8988T (cell line): ENCODE data around the gene ASB5.
A peak's percentile ranks its signal among the peaks of the same experiment; 100 is the strongest.

Experiments
- DNase-seq: peaks from one replicate; pipeline ENCODE4 v3.0.0; 2011

ASB5 gene

DNA sequence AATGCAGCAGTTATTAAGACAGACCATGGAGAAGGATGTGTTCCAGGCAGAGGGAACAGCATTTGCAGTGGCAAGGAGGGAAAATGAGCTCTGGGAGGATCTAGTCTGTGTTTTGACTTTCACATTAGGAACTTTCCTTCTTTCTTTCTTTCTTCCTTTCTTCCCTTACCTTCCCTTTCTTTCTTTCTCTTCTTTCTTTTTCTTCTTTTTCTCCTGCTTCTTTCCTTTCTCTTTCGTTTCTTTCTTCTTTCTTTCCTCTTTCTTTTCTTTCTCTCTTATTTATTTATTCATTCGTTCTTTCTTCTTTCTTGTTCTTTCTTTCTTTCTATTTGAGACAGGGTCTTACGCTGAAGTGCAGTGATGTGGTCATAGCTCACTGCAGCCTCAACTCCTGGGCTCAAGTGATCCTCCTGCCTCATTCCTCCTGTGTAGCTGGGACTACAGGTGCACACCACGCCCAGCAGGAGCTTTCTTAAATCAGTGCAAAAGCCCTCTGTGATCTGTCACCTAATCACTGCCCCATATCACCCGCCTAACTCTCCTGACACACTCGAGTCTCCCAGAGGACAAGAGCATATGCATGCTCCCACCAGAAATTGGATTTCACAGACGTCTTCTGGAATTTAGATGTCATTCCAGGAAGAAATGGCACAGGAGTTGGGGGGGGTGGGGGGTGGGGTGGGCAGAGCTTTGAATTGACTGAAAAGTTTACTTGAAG lies 58.3 kb downstream of the ASB5 start:
- no peak for DNase-seq

DNA sequence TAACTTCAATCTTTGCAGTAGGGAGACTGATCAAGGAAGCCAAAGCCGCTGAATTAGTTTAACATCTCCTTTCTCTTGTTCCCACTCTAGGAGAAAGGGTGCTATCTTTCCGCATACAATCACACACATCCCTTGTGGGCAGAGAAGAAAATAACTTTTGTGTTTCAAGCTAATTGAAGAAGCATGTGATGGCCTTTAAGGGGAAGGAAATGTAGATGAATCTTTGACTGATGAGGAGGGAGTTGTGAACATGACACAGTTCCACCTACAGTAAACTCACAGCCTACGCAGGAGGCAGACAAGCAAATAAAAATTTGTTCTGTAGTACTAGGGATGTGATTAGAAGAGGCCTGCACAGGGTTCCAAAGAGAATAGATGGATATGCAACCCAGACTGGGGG lies 58.9 kb downstream of the ASB5 start:
- no peak for DNase-seq

DNA sequence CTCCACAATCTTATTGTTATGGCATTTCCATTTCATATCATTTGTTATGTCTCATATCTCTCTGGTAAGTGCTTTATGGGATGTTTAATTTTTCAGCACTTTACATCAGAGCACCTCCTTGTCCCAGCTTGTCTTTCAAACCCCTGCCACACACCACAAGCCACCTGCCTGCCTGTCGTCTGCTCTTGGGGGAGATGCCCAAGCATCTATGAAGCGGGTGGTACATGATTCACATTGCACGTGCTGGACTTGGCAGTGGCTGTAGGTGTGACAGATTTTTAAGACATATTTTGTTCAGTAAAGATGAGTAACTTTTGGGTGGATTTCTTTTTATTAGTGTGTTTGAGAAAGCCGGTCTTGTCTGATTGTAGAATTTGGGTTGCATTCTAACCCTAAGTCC lies 59.5 kb downstream of the ASB5 start:
- no peak for DNase-seq

DNA sequence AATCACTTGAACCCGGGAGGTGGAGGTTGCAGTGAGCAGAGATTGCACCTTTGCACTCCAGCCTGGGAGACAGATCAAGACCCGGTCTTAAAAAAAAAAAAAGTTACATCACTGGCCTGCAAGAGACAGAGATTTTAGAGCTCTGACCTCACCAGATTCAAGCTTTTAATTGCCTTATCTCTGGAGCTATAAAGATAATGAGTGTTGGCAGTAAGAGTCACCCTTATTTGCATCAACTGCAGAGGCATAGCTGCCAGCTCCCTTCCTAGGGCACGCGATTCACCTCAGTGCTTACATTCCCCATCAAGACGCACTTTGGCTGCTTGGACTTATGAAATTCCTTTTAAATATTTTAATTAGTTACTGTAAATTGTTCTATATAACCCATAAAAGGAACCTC lies 61.2 kb downstream of the ASB5 start:
- DNase-seq: no peak

DNA sequence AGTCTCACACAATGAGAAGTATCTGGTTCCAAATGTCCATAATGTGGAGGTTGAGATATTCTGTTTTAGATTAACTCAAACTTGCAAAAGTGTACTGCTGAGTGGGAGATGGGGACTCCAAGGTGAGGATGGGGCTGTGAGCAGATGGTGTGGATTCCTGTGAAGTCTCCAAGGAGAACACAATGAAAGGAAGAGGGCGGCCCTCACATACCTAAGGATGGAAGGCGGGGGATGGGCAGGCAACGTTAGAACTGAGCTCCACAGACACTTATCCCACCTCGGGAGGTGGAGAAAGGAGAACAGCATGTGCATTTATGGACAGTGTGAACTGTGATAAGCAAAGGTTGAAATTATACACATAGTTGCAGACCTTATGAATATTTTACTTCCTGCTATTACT lies 63.7 kb downstream of the ASB5 start:
- no peak for DNase-seq

DNA sequence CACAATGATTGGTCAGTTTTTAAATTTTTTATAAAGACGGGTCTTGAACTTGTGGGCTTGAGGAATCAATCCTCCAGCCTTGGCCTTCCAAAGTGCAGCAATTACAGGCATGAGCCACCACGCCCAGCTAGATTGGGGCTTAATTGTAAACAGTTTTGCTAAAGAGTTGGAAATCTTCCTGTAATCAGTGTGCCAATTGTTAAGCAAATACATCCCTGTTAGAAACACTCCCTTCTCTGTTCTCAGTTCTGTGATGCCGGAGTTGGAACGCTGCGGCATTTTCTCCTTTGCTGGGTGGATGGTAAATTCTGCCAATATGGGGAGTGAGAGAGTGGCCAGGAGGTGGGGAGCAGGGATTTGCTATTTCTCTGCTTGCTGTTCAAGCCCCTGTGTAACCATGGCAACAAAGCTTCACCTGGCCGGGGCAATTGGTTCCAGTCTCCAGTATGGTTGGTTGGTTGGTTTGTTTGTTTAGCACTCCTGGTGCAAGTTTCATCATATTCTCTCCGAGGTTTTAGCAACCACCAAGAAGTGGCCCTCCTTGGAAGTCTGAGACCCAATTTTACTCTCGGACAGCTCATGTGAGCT lies 70.6 kb downstream of the ASB5 start:
- DNase-seq: no peak

DNA sequence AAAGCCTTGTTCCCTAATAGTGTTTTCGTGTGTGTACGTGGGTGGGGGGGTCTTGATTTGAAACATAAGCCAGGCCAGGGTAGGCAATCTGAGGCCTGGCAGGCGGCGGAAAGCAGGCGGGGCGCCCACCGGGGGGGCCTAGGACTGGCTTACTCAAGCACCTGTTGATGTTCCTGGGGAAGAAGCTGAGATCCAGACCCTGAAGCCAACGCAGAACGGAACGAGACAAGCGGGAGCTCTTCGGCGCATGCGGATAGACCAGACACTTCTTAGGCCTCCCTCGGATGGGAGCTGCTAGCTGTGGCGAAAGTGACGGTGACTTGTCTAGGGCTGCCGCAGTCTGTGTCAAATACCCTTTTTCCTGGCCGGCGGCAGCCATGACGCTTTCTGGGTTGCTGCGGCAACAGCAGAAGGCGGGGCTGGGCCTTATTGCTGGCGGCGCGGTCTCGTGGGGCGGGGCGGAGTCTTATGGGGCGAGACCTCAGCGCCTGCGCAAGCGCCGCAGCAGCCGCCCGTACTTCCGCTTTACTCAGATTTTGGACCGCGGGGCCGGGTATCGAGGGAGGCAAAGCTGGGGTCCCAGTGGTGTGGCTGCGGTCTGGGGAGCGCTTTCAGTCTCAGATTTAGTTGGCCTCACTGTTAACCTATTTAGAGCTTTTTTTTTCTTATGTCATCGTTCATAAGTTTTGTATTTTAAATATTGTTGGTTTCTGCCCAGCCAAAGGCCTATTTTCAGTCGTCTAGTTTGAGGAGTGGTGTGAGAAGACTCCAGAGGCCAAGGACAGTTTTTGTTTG lies 73.6 kb downstream of the ASB5 start, which contains the start of gene SPATA4:
Gene SPATA4, minus strand, starts transcription at position 402 of the 795 bp plus-strand sequence. Its CDS starts 23 bp downstream, at position 379.
- peak; percentile 84 for DNase-seq

DNA sequence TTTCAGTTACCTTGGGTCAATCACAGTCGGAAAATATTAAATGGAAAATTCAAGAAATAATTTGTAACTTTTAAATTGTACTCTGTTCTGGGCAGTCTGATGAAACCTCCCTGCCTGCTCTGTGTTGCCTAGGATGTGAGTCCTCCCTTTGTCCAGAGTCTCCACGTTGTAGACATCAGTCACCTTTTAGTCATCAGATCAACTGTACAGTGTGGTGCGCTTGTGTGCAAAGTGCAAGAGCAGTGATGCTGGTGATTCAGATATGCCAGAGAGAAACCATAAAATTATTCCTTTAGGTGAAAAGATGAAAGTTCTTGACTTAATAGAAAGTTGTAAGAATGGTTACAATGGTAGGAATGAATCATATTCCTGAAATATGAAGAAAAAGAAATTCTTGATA lies 75.1 kb downstream of the ASB5 start:
- DNase-seq: no peak

DNA sequence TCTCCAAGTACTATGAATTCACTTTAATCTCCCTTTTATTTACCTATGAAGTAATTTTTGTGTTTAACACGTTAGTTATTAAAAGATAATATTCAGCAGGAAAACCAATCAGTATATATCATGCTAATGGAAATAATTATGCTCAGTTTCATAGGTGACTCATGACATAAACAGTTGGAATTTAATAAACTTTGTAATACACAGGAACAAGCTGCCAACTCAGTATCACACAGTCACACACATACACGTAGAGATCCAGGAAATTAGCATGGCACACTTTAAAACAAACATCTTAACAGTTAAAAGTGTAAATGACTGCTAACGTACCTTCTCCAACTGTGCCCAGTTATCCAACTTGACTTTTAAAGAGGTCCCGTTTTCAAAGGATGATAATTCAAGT lies 75.9 kb downstream of the ASB5 start:
- no peak for DNase-seq

DNA sequence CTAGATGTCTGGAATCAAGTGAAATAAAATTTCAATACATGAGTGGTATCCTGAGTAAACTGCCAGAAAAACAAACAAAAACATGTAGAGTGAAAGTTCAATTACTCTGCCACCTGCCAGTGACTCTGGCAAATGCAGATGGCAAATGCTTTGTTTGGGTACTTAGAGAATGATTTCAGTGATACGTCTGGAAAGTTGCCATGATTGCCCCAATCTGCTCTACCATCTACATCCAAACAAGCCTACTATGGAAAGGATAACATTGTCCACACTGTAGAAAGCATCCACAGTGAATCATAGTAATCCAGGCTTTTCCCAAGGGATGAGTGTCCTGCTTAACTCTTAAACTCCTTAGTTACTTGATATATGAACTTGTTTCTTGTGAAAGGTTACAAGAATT lies 77.0 kb downstream of the ASB5 start:
- DNase-seq: no peak

DNA sequence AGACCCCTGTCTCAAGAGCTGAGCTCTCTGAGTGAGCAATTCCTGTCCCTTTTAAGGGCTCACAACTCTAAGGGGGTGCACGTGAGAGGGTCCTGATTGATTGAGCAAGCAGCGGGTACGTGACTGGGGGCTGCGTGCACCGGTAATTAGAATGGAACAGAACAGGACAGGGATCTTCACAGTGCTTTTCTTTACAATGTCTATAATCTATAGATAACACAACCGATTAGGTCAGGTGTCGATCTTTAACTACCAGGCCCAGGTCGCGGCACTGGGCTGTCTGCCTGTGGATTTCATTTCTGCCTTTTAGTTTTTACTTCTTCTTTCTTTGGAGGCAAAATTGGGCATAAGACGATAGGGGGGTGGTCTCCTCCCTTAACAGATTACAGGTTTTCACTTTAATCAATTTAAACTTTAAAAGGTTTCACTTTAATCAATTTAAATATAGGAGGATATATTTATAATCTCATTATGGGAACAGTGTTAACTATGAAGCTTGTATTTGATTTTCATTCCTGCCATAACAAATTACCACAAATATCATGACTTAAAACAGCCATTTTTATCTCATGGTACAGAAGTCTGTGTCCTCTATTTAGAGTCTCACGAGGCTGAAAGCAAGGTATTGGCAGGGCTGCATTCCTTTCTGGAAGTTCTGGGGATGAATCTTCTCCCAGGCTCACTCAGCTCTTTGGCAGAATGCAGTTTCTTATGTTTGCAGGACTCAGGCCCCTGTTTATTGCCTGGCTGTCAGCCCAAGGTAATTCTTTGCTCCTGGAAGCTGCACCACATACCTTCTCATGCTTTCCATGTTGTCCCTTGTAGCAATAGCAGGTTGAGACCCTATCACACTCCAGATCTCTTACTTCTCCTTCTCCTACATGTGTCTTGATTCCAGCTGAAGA lies 78.9 kb downstream of the ASB5 start:
- no peak for DNase-seq

DNA sequence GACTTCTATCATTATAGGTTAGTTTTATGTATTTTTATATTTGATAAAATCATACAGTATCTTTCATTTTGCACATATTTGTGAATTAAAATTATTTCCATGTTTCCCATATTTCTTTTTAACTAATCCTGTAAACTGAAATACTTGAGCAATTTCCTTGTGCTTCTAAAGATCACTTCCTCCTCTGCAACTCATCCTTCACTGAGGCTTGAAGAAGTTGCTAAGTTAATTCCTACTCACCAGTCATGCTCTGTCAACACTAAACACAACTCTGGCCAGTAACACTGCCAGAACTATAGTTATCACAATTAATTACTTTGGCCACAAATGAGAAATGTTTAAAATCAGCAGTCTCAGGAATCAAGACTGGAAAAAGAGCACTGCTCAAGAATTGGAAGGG lies 80.4 kb downstream of the ASB5 start:
- no peak for DNase-seq

DNA sequence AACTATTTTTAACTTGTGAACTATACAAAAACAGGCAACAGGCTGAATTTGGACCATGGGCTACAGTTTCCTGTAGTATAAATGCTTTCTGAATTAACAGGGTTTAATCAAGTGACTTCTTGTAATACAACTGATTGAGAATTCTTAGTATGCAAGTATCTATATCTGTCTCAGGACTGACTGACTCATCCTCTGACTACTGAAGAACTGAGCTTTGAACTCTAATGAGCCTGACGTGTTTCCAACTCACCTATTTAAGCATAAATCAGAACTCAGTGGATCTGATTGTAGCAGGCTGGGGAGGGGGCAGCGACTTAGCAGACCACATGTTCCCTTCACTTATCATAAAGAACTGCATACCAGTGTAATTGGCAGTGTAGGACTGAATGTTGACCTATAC lies 81.4 kb downstream of the ASB5 start:
- DNase-seq: no peak

DNA sequence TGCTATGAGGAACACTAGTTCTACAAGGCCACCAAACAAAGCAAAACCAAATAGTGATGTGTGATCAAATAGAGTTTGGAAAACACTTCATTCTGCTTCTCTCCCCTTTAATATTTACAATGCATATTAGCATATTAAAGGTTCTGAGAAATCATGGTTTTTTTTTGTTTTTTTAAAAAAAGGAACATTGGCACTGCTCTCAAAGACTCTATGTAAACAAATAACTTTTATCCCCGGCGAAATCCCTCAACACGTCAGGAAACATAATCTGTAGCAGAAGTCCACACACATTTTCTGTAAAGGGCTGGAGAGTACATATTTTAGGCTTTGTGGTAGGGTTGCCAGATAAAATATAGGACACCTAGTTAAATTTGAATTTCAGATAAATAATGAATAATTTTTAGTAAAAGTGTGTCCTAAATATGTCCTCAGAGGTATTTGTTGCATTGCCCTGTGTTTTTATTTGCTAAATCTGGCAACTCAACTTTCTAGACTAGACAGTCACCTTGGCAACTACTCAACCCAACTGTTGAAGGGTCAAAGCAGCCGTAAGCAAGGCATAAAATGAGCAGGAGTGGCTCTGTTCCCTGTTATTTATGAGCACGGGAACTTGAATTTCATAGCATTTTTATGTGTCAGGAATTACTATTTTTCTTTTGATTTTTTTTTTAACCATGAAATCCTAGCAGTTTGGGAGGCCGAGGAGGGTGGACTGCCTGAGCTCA lies 82.2 kb downstream of the ASB5 start:
- DNase-seq: no peak

DNA sequence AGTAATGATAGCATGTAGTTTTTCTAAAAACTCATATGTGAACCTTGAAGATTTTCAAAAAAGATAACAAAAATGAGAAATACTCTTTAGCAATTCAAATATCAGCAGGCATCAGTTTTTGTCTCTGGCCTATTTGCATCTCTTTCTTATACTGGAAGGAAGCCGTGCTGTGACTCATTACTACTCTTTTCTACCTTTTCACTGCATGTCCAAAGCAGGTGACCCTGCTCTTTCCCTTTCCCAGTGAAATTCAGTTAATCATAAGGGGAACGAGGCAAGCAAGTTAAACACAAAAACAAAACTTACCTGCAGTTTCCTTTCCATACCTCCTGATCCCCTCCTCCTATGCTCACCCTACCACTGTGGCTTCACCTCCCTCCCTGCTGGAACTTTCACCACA lies 83.0 kb downstream of the ASB5 start:
- no peak for DNase-seq

DNA sequence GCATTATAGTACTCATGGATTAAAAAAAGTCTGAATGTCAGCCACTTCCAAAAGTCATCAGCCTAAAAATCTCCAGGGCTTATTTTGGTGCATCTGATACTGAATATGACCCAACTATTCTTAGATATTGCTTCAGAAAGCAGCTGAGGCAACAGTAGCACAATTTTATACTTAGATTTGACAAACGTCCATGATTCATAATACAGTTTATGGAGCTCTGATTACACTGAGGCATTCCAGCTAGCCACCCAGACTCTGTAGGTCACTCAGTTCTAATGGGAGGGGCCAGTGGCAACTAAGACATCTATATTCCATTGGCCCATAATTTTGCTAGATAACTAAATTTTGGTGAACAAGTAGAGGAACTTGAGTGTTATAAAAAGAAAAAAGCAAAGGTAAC lies 84.0 kb downstream of the ASB5 start:
- no peak for DNase-seq
